NCI-H2029 (cell line): ENCODE data around the gene SKAP1.
"Not testable (repeated sequence)": the region's sequence is repeated elsewhere in the genome, so short reads cannot be mapped to it uniquely, and the experiment has no call there.

Experiments
- DNase-seq: peaks from one replicate; lab custom pipeline; 2025; lab: John Stamatoyannopoulos, UW

Gene SKAP1

DNA sequence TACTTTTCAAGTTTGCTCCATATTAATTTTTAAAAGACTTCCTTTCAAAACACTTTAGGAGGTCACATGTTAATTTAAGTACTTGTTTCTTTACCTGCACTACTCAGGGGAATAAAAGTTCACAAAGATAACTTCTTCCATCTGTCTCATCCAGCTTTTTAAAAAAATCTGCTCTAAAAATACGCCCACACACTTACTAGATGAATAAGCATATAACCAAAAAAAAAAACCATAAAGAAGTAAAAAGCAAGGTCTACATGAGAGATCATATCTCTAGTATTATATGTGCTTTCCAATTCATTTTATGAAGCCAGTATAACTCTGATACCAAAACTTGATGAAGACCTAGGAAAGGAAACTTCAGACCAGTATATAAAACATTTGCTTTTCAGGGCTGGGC lies 17.2 kb downstream of the SKAP1 start:
- DNase-seq: no peak

DNA sequence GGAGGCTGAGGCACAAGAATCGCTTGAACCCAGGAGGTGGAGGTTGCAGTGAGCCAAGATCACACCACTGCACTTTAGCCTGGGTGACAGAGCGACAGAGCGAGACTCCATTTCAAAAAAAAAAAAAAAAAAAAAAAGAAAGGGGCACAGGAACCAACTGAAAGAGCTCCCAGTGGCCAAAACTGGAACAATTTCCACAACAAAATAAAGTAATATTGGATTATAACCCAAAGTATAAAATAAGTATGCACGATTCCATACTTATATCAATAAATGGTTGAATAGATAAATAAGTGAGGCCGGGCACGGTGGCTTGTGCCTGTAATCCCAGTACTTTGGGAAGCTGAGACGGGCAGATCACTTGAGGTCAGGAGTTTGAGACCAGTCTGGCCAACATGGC lies 19.2 kb downstream of the SKAP1 start:
- not testable (repeated sequence) for DNase-seq

DNA sequence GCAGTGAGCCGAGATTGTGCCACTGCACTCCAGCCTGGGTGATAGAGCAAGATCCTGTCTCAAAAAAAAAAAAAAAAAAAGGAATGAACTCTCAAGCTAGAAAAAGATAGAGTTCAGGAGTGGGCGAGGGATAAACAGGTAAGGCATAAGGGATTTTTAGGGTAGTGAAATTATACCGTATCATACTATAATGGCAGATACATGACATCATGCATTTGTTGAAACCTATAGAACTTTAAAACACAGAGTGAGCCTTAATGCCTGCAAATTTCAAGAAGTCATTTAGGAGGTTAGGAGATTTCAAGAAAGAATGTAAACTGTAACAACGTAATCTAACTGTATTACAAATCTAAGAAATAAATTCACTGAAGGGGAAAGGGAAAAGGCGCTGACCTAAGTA lies 20.4 kb downstream of the SKAP1 start:
- no peak for DNase-seq

DNA sequence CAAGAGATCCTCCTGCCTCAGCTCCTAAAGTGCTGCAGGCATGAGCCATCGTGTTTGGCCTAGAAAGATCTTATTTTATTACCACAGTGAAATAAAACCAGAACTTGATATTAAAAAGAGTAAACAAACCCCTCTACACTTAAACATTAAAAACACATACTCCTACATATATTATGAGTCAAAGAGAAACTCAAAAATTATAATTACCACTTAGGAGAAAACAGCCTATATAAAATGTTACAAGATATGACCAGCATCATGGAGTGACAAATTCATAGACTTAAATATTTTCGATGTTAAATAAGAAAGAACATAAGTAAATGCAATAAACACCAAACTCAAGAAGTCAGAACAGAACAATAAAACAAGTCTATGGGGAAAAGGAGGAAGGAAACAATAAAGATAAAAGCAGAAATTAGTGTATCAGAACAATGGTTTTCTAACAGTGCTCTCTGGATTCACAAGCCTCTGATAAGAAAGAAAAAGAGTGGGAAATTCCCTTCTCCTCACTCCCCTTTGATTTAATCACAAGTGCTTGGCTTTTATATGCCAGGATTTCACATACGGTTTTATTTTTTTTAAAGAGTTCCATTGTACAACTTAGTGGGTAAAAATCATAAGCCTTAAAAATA lies 23.0 kb downstream of the SKAP1 start:
- DNase-seq: no peak

DNA sequence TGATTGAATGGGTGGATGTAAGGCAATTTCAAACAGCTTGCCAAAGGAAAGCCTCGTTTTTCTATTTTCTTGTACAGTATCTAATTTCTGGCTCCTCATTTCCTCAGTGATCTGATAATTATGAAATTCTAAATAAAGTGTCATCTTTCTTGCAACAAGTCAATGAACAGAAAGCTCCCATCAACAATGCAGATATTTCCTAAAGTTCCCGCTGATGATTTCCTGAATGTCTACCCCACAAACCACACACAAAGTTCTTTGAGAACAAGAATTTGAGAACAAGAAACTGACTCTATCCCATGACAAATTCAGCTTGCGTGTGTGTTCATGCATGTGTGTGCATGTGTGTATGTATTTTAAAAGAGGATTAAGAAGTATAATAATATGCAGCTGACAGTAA lies 35.2 kb downstream of the SKAP1 start:
- DNase-seq: no peak

DNA sequence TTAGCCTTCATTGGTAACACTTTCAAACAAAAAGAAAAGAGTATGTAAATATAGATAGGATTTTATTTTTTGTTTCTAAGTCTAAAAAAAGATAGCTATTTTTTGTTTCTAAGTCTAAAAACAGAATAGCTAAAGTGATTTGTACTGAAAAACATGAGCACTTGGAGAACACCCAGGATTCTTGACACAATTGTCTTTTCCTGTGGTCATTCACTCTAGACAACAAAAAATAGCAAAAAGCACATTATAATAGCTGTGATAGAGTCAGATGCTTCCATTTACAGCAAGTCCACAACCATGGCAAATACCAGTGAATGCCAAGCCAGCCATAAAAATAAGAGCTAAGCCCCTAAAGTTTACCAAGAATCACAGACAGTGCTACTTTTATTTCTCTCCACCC lies 36.7 kb downstream of the SKAP1 start:
- no peak for DNase-seq

DNA sequence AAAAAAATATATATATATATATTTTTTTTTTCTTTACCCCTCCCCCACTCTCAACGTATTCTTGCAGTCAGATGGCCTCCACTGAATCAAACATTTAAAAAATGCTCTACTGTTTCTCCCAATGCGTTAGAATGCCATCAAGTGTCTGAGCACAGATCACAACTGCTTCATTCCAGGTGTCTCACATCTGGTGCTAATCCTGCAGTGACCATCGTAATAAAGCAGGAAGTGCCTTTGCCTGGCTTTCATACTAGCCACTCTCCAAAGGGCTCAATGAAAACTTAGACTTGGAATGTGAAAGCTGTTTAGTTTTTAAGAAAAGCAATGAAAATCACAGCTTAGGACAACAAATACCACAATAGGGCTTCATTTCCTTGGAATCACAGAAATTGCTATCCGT lies 37.2 kb downstream of the SKAP1 start:
- no peak for DNase-seq

DNA sequence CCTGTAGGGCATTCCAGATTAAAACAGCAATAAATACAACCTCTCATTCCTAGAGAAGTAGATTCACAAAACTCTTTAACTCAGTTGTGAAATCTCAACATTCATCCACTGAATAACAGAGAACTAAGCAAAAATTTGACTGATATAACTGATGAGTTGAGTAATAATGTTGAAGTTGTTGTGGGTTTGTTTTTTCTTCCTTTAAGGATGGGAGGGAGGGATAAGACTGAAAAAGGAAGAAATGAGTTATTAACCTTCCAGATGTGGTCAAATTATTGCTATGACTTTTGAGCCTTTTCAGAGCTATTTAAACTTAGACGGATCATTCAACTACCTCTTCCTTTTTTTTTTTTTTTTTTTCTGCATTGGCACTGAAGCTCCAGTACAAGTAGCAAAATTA lies 38.6 kb downstream of the SKAP1 start:
- DNase-seq: no peak

DNA sequence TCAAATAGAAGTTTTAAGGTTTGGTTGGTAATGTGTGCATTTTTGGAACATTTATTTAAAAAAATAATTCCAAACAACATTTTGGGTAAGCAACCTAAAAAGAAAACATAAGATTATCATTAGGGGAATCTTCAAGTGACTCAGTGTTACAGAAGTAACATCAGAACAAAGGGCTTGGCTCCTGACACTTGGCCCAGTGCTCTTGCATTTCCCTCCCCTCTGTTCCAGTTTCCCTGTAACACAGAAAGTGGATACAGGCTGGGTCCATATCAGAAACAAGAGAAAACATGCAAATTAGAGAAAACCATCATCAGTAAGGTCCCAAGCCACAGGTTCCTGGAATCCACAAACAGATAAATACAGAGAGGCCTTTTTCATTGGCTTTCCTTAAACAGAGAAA lies 40.1 kb downstream of the SKAP1 start:
- no peak for DNase-seq

DNA sequence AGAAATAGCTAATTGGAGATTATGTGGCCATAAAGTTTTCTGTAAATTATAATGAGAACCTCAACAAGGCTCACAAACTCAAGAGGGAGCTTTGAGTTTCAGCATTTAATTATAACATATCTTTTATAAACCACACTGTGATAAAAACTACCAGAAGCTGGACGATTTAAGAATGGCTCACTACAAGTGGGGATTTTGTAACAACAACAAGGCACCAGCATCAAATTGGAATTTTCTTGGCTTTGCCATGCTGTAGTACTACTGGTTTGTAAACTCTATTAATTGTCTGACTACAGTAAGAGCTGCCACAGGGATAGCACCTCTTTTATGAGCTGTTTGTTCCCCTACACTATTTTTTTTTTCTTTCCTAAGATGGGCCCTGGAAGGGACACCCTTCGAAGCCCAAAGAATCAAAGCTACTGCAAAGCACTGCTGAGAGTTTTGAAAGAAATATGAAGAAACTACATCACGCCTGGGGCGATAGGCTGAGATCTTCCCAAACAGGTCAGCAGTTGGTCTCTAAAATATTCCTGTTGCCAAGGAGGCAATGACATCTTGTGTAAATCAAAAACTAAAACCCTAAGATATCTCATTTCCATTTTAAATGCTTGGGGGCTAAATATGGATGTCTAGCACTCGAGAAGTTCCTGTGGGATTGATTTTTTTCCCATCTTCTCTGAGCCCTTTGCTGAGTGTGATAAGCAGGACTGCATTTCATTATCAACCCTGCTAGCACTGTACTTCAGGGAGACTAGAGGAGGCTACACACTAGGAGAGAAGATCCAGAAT lies 40.9 kb downstream of the SKAP1 start:
- no peak for DNase-seq

DNA sequence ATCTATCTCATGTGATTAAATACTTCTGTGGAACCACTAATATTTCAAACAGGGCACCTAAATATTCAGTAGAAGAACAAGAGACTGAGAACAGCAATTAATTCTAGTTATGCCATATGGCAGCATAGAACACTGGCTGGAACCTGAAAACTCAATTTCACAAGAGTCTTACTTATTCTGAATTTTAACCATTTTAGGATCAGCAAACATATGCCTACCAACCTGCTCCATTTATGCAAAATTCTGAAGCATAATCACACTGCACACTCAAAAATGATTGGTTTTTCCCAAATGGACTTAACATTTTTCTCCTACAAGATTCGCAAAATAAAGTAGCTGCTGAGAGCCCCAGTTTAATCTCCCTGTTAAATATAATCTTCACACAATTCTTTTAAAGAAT lies 43.2 kb downstream of the SKAP1 start:
- no peak for DNase-seq

DNA sequence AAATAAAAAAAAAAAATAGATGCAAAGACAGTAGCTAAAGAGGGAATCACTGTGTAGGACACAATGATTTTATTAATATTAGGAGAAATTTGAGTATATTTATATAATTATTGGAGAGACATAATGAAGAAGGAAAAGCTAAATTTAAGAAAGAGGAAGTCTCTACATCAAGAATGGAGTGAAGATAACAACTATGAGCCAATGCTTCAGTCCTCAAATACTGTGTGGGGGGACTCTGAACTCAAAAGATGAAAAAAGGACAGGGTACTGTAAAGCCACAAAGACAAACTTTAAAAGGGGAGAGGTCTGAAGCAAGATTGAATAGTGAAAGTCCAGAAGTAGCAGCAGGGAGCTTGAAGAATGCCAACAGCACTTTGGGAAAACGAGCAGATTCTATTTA lies 44.7 kb downstream of the SKAP1 start:
- no peak for DNase-seq

DNA sequence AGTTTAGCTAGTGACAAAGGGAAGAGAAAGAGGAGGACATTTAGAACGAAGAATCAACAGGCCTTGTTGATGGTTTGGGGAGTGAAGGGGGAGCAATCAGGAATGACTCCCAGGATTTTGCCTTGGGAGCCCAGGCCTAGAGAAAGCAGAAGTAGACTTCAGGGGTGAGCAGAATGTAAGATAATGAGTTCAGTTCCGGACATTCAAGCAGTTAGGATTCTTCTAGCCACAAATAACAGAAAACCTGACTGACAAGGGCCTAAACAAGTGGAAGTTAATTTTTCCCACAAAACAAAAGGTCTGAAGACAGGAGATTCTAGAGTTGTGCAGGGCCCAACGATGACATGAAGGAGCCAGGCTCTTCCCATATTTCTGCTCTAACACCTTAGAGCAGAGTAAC lies 45.9 kb downstream of the SKAP1 start:
- no peak for DNase-seq

DNA sequence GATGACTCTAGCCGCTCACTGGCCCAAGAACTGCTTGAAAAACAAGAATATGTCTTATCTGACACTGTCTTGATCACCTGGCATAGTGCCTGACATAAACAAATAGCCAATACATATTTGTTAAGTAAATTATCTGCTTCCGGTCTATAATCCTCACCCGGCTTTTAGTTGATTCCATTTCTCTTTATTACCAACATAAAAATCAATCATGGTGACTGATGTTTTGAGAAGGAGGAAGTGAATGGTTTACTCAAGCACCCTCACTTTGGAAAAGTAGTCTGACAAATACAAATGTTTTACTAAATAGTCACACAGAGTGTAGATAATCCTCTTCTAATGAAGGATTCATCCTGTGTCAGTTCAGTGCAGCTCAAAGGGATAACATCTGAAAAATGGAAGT lies 47.0 kb downstream of the SKAP1 start:
- no peak for DNase-seq

DNA sequence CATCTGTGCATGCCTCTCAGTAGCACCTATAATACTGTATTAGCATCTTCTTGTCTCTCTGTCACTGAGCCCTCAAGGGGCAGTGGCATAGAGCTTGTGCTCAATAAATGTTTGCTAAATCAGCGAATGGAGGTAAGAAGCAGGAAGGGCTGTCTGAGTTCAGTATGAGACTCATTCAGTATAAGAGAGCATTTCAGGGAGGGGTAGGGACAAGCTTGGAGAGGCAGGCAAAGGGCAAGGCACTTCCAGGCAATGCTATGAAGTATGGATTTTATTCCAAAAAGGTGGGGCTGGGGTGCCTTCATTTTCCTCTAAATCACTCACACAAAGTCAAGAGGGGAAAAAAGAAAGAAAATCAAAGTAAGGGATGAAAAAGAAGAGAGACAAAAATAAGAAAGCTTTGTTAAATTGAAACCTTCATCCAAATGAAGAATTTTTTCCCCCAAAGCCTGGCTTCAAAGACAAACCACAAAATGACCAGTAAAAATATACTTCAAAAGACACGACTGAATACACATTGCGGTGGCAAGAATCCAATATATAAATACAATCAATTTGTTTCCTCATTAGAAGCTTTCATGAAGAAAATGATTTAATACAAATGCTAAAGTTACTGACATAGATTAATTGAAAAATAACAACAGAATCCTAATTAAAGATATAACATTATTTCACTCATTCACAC lies 51.2 kb downstream of the SKAP1 start:
- no peak for DNase-seq

DNA sequence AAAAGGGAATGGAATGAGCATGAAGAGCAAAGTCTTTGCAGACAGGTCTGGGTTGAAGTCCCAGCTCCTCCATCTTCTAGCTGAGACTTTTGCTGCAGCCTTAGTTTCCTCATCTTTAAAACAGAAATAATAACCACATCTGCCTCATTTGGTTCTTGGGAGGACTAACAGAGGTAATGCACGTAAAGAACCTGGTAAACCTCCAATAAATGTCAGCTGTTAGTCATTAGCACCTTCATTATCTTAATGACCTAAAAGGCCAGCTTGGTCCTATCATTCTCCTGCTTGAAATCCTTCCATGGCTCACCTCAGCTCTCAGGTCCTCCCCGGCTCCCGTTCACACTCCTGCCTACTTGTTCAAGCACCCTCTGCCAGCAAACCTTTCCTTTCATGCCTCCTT lies 51.8 kb downstream of the SKAP1 start:
- DNase-seq: no peak

DNA sequence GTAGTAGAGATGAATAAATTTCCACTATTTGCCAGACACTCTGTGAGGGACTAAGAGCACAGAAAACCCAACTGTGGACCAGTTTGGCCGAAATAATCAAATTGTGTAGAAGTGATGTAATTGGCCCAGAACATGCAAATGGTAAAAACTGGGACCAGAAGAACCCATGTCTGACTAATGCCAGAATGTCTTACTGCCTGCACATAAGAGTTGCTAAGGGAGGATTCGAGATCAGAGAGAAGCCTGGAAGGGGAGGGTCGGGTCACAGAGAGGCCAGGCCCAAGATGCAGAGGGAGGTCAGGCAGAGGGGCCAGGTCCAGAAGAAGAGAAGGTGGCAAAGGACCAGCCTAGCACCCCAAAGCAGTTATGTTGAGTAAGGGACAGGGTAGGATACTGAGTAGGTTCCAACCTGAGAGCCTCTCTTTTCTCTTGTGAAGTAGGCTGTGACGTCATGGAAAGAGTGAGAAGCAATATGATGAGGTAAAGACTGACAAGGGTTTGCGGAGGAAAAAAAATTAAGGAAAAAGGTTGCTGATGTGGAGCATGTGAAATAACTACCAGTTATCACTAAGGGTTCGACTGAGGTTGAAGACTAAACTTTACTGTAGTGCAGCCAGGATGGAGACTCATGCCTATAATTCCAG lies 53.2 kb downstream of the SKAP1 start:
- no peak for DNase-seq

DNA sequence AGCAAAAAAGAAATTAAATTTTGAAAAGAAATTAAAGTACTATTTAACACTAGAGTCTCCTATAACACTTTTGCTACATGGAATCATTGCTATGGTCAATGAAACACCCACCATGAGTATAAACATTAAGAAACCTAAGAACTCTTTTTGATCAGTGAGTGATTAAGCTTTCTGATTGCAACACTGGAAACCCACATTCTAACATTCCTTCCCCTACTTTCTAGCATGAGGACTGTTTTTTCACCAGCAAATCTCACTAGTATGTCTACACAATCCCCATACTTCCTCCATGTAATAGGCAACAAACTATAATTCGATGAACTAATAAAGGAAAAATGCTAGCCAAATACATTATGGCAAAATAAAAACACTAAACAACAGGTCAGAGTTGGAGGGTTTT lies 54.7 kb downstream of the SKAP1 start:
- no peak for DNase-seq

DNA sequence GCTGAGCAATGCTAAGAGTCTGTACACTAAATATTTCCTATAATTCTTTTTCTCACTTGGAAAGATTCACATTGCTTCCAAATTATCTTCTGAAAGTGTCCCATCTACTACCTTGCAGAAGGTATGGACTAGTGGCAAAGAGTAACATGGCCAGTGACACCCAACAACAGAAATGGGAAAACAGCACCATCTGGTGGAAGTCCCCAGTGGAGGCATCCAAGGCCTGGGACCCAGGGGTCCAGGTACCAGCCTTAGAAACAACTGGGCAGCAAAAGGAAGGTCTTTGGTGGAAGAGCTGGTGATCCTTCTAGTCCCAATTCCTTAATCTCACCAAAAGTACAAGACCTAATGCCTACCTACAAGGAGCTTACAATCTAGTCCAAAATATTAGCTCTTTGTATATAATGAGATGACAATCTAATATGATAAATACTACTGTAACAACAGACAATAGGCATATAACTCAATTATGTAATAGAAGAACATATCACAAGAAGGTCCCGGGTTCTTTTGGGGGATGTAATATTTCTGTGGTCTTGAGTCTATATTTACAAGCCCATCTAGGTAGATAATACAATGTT lies 55.3 kb downstream of the SKAP1 start:
- peak; percentile 42 for DNase-seq

DNA sequence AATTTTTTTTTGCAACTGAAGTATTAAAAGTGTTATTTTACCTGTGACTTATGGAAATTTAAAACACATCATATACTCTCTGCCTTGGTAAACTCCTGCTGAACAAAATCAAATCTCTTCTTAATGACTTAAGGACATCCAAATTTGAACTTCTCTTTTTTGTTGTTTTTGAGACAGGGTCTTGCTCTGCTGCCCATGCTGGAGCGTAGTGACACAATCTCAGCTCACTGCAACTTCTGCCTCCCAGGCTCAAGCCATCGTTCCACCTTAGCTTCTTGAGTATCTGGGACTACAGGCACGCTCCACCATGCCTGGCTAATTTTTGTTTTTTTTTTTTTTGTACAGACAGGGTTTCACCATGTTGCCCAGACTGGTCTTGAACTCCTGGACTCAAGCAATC lies 56.1 kb downstream of the SKAP1 start:
- DNase-seq: no peak

DNA sequence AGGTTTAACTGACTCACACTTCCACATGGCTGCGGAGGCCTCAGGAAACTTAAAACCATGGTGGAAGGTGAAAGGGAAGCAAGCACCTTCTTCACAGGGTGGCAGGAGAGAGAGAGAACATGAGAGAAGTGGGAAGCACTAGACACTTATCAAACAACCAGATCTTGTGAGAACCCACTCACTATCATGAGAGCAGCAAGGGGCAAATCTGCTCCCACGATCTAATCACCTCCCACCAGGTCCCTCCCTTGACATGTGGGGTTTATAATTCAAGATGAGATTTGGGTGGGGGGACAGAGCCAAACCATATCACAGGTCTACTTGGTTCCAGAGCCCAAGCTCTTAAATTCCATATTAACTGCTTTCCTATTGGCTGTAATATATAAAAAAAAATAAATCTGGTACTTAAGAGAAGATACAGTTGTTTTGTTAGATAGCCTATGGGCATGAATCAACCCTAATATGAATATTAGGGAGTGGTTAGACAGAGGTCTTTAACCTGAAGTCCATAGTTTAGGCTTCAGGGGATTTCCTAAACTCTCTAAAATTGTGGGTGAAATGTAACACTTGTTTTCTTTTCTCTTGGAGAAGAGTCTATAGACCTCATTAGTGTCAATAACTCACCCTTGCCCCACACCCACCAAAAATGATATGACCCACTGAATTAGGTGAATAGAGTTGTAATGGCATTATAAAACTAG lies 56.7 kb downstream of the SKAP1 start:
- no peak for DNase-seq

DNA sequence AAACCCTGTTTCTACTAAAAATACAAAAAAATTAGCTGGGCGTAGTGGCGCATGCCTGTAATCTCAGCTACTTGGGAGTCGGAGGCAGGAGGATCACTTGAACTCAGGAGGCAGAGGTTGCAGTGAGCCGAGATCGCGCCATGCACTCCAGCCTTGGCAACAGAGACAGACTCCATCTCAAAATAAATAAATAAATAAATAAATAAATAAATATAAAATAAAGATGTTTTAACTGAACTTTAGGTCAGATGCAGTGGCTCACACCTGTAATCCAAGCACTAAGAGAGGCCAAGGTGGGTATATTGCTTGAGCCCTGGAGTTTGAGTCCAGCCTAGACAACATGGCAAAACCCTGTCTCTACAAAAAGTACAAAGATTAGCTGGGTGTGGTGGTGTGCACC lies 61.0 kb downstream of the SKAP1 start:
- not testable (repeated sequence) for DNase-seq
